ENCODE measurements around the gene LYST.

DNA sequence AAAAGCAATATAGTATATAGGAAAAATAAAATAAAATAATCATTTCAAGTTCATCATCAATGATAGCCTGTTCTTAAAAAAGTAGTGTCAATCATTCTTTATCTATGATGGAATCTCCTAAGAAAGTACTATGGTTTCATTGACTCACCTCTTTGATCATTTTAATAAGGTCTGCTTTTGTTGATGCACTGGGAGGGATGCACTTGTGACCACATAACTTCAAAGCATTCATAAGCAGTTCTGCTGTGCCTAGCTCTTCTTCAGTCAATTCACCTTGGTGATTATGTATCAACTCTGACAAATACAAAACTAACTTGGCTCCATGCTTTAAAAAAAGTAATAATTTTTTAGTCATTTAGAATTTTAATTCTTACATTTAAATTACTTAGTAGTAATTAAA lies 132.4 kb downstream of the LYST start:
- TF ChIP-seq, protein P1, sequence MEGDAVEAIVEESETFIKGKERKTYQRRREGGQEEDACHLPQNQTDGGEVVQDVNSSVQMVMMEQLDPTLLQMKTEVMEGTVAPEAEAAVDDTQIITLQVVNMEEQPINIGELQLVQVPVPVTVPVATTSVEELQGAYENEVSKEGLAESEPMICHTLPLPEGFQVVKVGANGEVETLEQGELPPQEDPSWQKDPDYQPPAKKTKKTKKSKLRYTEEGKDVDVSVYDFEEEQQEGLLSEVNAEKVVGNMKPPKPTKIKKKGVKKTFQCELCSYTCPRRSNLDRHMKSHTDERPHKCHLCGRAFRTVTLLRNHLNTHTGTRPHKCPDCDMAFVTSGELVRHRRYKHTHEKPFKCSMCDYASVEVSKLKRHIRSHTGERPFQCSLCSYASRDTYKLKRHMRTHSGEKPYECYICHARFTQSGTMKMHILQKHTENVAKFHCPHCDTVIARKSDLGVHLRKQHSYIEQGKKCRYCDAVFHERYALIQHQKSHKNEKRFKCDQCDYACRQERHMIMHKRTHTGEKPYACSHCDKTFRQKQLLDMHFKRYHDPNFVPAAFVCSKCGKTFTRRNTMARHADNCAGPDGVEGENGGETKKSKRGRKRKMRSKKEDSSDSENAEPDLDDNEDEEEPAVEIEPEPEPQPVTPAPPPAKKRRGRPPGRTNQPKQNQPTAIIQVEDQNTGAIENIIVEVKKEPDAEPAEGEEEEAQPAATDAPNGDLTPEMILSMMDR (conservative IDR thresholded peaks at IDR 0.05; ENCODE audit: low read length) = no peak
- no peak for TF ChIP-seq EZH2phosphoT487 (IDR thresholded peaks at IDR 0.05; ENCODE audit: borderline replicate concordance)
